ENCODE data around the gene TUBG2.
"Not testable (repeated sequence)": the region's sequence is repeated elsewhere in the genome, so short reads cannot be mapped to it uniquely, and the experiment has no call there.

The TUBG2 gene

GRCh38 chr17:42659079-42659931 is at the start of gene TUBG2:
Gene TUBG2, plus strand, starts transcription at chr17:42659284. Its CDS starts 220 bp downstream, at chr17:42659504.
- peak; percentile 33 to 74 for DNase-seq

- not testable (repeated sequence) for DNase-seq
Measured at GRCh38 chr17:42609814-42610801, 49.0 kb upstream of the TUBG2 start.

DNA sequence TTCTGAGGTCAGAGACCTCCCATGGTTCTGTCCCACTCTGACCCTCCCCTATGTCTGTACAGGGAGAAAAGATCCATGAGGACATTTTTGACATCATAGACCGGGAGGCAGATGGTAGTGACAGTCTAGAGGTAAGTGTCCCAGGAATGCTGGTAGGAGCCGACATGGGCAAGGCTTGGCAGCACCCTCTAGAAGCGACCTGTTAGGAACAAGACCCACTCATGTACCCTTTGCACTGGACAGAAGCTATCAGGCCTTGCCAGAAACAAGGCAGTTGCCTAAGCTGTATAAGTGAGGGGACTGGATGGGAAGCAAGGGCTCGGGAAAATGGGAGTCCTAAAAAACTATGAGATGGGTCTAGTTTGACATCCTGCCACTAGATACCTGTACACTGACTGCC is 47.1 kb upstream of the TUBG2 start:
- DNase-seq = no peak

- no peak for DNase-seq
Measured at GRCh38 chr17:42613699-42614295, 45.3 kb upstream of the TUBG2 start.

GRCh38 chr17:42617956-42618431 is 41.1 kb upstream of the TUBG2 start:
- no peak for DNase-seq

DNA sequence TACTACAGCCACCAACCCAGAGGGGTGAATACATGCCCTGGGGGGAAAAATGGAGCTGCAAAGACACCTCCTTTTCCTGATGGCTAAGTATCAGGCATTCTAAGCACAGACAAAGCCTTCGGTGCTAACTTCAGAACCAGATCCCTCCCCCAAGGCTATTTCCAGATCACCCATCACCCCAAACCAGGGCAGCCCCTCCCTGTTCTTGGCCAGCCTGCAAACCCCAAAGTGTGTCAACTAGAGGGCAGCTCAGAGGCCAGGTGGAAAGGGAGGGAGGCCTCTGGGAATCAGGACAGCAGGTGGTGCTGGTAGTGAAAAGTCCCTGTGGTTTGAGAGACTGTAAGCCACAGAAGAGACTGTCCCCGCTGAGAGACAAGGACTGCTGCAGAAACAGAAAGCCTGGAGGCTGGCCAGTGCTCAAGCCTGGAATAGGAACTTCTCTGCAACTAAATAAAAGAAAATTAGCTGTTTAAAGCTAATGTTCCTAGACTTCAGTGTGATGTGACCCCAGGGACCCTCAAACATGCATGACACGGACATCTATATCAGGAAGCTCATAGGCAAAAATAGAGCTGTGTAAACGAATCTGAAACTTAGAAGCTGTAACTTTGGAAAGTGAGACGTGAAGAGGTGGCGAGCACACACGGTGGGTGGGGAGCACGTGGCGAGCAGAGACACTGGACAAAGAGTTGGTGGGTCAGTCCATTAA is 40.5 kb upstream of the TUBG2 start:
- no peak for DNase-seq

- DNase-seq = not testable (repeated sequence)
Measured at GRCh38 chr17:42621987-42622386, 37.1 kb upstream of the TUBG2 start.

DNA sequence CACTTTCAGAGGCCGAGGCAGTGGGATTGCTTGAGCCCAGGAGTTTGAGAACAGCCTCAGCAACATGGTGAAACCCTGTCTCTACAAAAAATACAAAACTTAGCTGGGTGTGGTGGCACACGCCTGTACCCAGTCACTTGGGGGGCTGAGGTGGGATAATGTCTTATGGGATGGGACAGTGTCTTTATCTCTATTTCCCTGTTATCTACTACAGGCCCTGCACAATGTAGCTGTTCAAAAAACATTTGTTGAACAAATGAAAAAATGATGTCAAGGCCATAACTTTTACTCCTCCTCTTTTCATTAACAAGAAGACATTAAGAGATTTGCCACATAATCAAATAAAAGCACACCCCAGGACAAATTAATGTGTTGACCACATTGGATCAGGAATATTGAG is 35.8 kb upstream of the TUBG2 start:
- no peak for DNase-seq

GRCh38 chr17:42623732-42624596 is 35.1 kb upstream of the TUBG2 start:
- no peak for DNase-seq

DNA sequence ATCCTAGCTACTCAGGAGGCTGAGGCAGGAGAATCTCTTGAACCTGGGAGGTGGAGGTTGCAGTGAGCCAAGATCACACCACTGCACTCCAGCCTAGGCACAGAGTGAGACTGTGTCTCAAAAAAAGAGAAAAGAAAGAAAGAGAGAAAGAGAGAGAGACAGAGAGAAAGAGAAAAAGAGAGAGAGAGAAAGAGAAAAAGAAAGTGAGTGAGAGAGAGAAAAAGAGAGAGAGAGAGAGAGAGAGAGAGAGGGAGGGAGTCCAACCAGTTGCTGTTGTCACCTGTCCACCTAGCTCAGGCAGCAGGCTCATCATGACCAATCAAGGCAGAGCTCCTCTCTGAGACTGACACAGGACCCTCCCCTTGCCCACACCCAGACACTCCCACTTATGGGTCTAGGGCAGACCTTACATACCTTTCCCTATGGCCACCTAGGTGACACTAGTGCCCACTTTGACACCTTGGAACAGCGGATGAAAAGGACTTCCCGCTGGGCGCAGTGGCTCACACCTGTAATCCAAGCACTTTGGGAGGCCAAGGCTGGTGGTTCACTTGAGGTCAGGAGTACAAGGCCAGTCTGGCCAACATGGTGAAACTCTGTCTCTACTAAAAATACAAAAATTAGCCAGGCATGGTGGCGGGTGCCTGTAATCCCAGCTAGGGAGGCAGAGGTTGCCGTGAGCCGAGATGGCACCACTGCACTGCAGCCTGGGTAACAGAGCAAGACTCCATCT is 31.9 kb upstream of the TUBG2 start:
- not testable (repeated sequence) for DNase-seq

DNA sequence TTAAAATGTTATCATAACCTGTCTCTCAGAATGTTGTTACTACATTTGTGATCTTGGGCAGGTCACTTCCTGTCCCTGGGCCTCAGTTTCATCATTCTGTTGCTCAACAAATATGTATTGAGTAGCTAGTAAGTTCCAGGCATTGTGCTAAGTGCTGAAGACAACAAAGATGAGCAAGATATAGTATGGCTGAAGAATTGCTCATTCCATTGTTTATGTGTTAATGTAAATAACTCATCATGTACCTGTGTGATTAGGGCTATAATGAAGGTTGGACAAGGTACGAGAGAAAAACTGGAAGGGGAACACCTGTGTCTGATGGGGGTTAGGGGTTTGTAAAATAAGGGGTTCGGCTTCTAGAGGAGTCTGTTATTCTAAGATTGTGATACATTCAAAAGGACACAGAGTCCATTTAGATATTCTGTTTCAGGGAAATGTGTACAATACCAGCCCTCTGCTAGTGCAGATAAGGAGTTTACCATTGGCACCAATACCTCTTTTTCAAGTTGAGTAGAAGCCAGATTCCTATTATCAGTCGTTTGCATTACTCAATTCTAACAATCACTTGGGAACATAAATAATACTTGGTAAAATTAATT is 29.6 kb upstream of the TUBG2 start:
- no peak for DNase-seq

DNA sequence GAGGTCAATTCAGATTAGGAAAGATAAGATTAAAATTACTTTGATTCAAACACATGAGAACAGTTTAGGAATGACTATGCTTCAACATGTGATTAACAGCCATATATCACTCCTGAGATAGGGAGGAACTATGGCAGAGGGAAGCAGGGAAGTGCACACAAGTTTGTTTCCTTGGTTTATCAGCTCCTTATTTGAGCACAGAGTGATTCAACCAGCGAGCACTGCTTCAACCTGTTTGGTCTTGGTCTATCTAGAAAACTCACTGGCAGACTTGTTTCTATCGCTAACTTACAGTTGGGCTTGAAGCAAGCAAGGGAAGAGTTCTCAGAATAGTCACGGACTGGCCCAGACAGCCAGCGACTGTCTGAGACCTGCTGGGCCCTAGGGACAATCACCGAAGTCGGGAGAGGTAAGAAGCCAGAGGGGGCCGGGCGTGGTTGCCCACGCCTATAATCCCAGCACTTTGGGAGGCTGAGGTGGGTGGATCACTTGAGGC is 26.1 kb upstream of the TUBG2 start:
- no peak for DNase-seq

DNA sequence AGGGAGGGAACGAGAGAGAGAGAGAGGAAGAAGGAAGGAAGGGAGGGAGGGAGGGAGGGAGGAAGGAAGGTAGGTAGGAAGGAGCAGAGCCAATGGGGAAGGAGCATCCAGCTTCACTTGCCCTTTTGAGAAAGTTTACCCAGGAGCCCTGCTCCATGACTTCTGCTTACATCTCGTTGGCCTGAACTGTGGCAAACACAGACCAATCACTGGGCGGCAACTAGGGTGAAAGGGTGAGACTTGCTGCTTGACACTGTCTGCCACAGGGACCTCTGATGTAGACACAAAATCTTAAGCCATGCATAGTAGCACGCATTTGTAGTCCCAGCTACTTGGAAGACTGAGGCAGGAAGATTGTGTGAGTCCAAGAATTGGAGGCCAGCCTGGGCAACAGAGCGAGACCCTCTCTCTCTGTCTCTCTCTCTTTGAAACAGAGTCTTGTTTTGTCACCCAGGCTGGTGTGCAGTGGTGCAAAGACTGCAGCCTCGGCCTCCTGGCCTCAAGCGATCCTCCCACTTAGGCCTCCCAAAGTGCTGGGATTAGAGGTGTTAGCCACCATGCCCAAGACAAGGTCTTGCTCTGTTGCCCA is 19.5 kb upstream of the TUBG2 start:
- no peak for DNase-seq

DNA sequence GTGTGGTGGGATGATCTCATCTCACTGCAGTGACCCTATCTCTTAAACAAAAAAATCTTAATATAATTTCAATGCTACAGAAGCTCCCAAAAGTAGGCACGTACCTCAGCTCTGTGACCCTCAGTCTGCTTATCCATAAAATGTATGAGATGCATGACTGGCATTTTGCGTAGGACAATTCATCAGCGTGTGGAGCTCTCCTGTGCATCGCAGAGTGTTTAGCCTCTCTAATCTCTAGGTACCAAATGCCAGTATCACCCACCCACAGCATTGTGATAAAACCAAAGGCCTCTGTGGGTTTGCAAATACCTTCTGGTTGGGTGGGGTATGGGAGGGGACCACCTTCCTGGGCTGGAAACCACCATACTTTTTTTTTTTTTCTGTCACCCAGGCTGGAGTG is 19.0 kb upstream of the TUBG2 start:
- no peak for DNase-seq

- no peak for DNase-seq
Measured at GRCh38 chr17:42642336-42642735, 16.7 kb upstream of the TUBG2 start.

DNA sequence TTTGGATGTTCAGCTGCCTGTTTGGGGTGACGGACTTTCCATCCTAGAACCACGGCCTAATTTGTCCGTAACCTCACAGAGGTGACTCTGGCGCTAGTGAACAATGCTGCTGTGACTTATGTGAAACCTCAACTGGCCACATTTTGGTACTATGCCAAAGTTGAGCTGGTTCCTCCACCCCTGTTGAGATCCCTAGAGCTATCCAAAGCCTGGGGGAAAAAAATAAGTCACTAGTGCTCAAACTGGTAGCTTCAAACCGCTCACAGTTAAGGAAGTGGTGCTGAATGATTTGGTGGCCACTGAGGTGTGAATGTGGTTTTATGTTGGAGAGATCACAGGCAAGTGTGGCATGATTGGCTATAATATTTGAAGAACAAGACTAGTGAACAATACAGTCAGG is 11.3 kb upstream of the TUBG2 start:
- DNase-seq = no peak

GRCh38 chr17:42651392-42651791 is 7.7 kb upstream of the TUBG2 start:
- DNase-seq = no peak

GRCh38 chr17:42653179-42654124 is 5.6 kb upstream of the TUBG2 start:
- no peak for DNase-seq
